GM12892 (cell line): ENCODE data around the gene RBMS1.

ENCODE experiments used
- POLR2A ChIP-seq: IDR thresholded peaks from 2 replicates; pipeline ENCODE4 v1.6.1; 2011; ENCODE audit warnings: low read depth, low read length, control low read depth
- POLR2AphosphoS5 ChIP-seq: IDR thresholded peaks from 2 replicates; pipeline ENCODE4 v1.6.1; 2011; ENCODE audit warnings: low read depth, low read length, control low read depth
- TAF1 ChIP-seq: IDR thresholded peaks from 2 replicates; pipeline ENCODE4 v1.6.1; 2011; ENCODE audit warnings: low read depth, mild to moderate bottlenecking, control low read depth, low read length, borderline replicate concordance

GRCh38 chr2:160463245-160463644 lies 30.4 kb downstream of the RBMS1 start:
- no peak for TF ChIP-seq POLR2AphosphoS5
- no peak for TF ChIP-seq TAF1
- TF ChIP-seq POLR2A = no peak
